ENCODE data around the gene DCN.
A peak's percentile ranks its signal among the peaks of the same experiment; 100 is the strongest.

The DCN gene

DNA sequence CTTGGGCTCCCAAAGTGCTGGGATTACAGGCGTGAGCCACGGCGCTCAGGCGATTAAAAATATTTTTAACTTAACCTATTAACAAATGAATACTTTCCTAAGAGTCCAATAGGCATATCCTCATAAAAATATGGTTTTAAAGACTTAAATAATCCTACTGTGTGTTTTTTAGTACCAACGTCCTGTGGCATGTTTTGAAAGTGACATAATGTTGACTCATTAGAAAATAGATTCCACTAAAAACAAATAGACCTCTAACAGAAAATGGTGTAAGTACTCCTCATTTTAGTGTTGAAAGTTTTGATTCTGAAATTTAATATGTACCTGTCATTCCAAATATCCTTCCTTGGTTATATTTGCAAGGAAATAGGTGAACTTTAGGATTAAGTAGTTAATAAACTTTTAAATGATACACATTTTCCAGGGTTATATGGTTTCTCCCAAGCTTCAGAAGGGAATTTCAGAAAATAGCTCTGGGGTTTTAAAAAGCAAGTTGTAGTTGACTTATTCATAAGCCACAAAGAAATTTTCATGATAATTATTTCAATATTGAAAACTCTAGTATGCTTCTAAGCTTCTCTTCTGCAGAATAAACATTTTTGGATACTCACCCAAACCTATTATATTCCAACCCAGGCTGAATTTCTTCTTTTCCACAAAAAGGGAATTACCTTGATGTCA, 59.2 kb downstream of the DCN start:
- H3K4me1 ChIP-seq (ENCODE audit: control insufficient read depth, insufficient read depth, low read depth, low read length) = no peaks in the 10 kb centered on the region
- DNase-seq = no peak
- H2BK5ac ChIP-seq (ENCODE audit: low read depth, low read length, poor library complexity, severe bottlenecking) = no peak overlapping the region
- no peaks in the 10 kb centered on the region for H3K9me3 ChIP-seq (ENCODE audit: control insufficient read depth, low read length)
- no peak overlapping the region for H2BK15ac ChIP-seq (ENCODE audit: low read depth, poor library complexity, severe bottlenecking)
- H3K4me2 ChIP-seq (ENCODE audit: low read length, poor library complexity, severe bottlenecking) = no peak overlapping the region
- H2BK12ac ChIP-seq (ENCODE audit: low read length in 2 of 2) = no peak overlapping the region
- no peak overlapping the region for H3K4ac ChIP-seq (ENCODE audit: low read depth in 1 of 2, low read length in 2 of 2)
- no peak overlapping the region for H2AFZ ChIP-seq (ENCODE audit: low read depth, low read length)
- no peak overlapping the region for H3K14ac ChIP-seq (ENCODE audit: low read length in 2 of 2)
- no peak overlapping the region for H4K91ac ChIP-seq (ENCODE audit: low read length)
- H3K9ac ChIP-seq (ENCODE audit: low read length) = no peak overlapping the region
- H4K8ac ChIP-seq (ENCODE audit: low read length) = no peak overlapping the region
- H2AK5ac ChIP-seq (ENCODE audit: low read length, severe bottlenecking) = no peak overlapping the region
- H3K27me3 ChIP-seq (ENCODE audit: control insufficient read depth in 1 of 2, insufficient read depth in 1 of 2, low read length in 2 of 2) = no peaks in the 10 kb centered on the region
- no peak overlapping the region for H2BK120ac ChIP-seq (ENCODE audit: low read depth, low read length)
- no peak overlapping the region for H3K4me3 ChIP-seq (ENCODE audit: insufficient read depth in 1 of 2, low read depth in 1 of 2, low read length in 2 of 2)
- no peak overlapping the region for H3K27ac ChIP-seq (ENCODE audit: low read length, poor library complexity, severe bottlenecking)
- H3K36me3 ChIP-seq (ENCODE audit: control insufficient read depth in 1 of 2, insufficient read depth in 2 of 2, low read depth in 1 of 2, low read length in 2 of 2) = no peaks in the 10 kb centered on the region
- no peaks in the 10 kb centered on the region for H3K79me1 ChIP-seq (replicated peaks; ENCODE audit: low read length, poor library complexity, severe bottlenecking)
- no peak overlapping the region for H3K18ac ChIP-seq (ENCODE audit: low read depth in 1 of 2, low read length in 2 of 2)
- WGBS = no CpG with 5 or more reads among the region's 5 CpGs
- no peak overlapping the region for H3K23ac ChIP-seq (ENCODE audit: low read length in 2 of 2)

- H2BK120ac ChIP-seq (ENCODE audit: low read depth, low read length) = no peak overlapping the region
- H3K23ac ChIP-seq (ENCODE audit: low read length in 2 of 2) = no peak overlapping the region
- no peaks in the 10 kb centered on the region for H3K27me3 ChIP-seq (ENCODE audit: control insufficient read depth in 1 of 2, insufficient read depth in 1 of 2, low read length in 2 of 2)
- no peak for DNase-seq
- H3K4ac ChIP-seq (ENCODE audit: low read depth in 1 of 2, low read length in 2 of 2) = no peak overlapping the region
- no peak overlapping the region for H3K18ac ChIP-seq (ENCODE audit: low read depth in 1 of 2, low read length in 2 of 2)
- no peak overlapping the region for H3K4me3 ChIP-seq (ENCODE audit: insufficient read depth in 1 of 2, low read depth in 1 of 2, low read length in 2 of 2)
- no peak overlapping the region for H4K91ac ChIP-seq (ENCODE audit: low read length)
- H2BK15ac ChIP-seq (ENCODE audit: low read depth, poor library complexity, severe bottlenecking) = no peak overlapping the region
- H2AFZ ChIP-seq (ENCODE audit: low read depth, low read length) = peak overlapping the region; percentile 63
- H3K14ac ChIP-seq (ENCODE audit: low read length in 2 of 2) = no peak overlapping the region
- no peak overlapping the region for H2AK5ac ChIP-seq (ENCODE audit: low read length, severe bottlenecking)
- H2BK12ac ChIP-seq (ENCODE audit: low read length in 2 of 2) = no peak overlapping the region
- H3K36me3 ChIP-seq (ENCODE audit: control insufficient read depth in 1 of 2, insufficient read depth in 2 of 2, low read depth in 1 of 2, low read length in 2 of 2) = no peaks in the 10 kb centered on the region
- no peak overlapping the region for H3K27ac ChIP-seq (ENCODE audit: low read length, poor library complexity, severe bottlenecking)
- H3K4me1 ChIP-seq (ENCODE audit: control insufficient read depth, insufficient read depth, low read depth, low read length) = no peaks in the 10 kb centered on the region
- no peak overlapping the region for H3K9ac ChIP-seq (ENCODE audit: low read length)
- no peaks in the 10 kb centered on the region for H3K79me1 ChIP-seq (replicated peaks; ENCODE audit: low read length, poor library complexity, severe bottlenecking)
- H3K4me2 ChIP-seq (ENCODE audit: low read length, poor library complexity, severe bottlenecking) = no peak overlapping the region
- H2BK5ac ChIP-seq (ENCODE audit: low read depth, low read length, poor library complexity, severe bottlenecking) = no peak overlapping the region
- no peak overlapping the region for H4K8ac ChIP-seq (ENCODE audit: low read length)
- H3K9me3 ChIP-seq (ENCODE audit: control insufficient read depth, low read length) = no peaks in the 10 kb centered on the region
Measured at GRCh38 chr12:91120781-91121180, 61.8 kb downstream of the DCN start.

- Histone ChIP-seq H3K27me3 (ENCODE audit: control insufficient read depth in 1 of 2, insufficient read depth in 1 of 2, low read length in 2 of 2) (no peaks in the 10 kb centered on the region), H3K36me3 (ENCODE audit: control insufficient read depth in 1 of 2, insufficient read depth in 2 of 2, low read depth in 1 of 2, low read length in 2 of 2) (no peaks in the 10 kb centered on the region), H3K23ac (ENCODE audit: low read length in 2 of 2) (no peak overlapping the region), H4K8ac (ENCODE audit: low read length) (no peak overlapping the region), H2BK120ac (ENCODE audit: low read depth, low read length) (no peak overlapping the region), H3K9me3 (ENCODE audit: control insufficient read depth, low read length) (no peaks in the 10 kb centered on the region), H3K79me1 (replicated peaks; ENCODE audit: low read length, poor library complexity, severe bottlenecking) (no peaks in the 10 kb centered on the region), H3K27ac (ENCODE audit: low read length, poor library complexity, severe bottlenecking) (no peak overlapping the region), H2BK12ac (ENCODE audit: low read length in 2 of 2) (no peak overlapping the region), H2AFZ (ENCODE audit: low read depth, low read length) (no peak overlapping the region), H3K4me3 (ENCODE audit: insufficient read depth in 1 of 2, low read depth in 1 of 2, low read length in 2 of 2) (no peak overlapping the region), H3K9ac (ENCODE audit: low read length) (no peak overlapping the region), H2BK5ac (ENCODE audit: low read depth, low read length, poor library complexity, severe bottlenecking) (no peak overlapping the region), H2BK15ac (ENCODE audit: low read depth, poor library complexity, severe bottlenecking) (no peak overlapping the region), H3K4me1 (ENCODE audit: control insufficient read depth, insufficient read depth, low read depth, low read length) (no peaks in the 10 kb centered on the region), H3K4ac (ENCODE audit: low read depth in 1 of 2, low read length in 2 of 2) (no peak overlapping the region), H4K91ac (ENCODE audit: low read length) (no peak overlapping the region), H3K14ac (ENCODE audit: low read length in 2 of 2) (no peak overlapping the region), H3K18ac (ENCODE audit: low read depth in 1 of 2, low read length in 2 of 2) (no peak overlapping the region), H3K4me2 (ENCODE audit: low read length, poor library complexity, severe bottlenecking) (no peak overlapping the region), H2AK5ac (ENCODE audit: low read length, severe bottlenecking) (no peak overlapping the region)
- WGBS = no CpG with 5 or more reads among the region's 1 CpG
- DNase-seq = peak; percentile 57
Measured at GRCh38 chr12:91119089-91119488, 63.5 kb downstream of the DCN start.

DNA sequence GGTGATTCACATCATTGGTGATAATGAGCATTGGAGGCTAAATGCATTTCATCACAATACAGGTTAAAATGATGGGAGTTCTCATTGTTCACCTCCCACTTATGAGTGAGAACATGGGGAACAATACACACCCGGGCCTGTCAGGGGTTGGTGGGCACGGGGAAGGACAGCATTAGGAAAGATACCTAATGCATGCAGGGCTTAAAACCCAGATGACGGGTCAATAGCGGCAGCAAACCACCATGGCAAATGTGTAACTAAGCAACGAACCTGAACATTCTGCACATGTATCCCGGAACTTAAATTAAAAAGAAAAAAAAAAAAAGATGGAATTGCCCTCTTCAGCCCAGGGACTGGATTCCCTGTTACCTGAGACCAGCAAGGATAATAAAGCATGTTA, 69.0 kb downstream of the DCN start:
- WGBS = 98% methylated on average over 6 of the region's 6 CpGs
- Histone ChIP-seq H3K4ac (ENCODE audit: low read depth in 1 of 2, low read length in 2 of 2) (no peak overlapping the region), H3K18ac (ENCODE audit: low read depth in 1 of 2, low read length in 2 of 2) (no peak overlapping the region)

More for the DNA sequence above, 69.0 kb downstream of the DCN start:
- no peak overlapping the region for H2AFZ ChIP-seq (ENCODE audit: low read depth, low read length)
- no peak overlapping the region for H3K4me2 ChIP-seq (ENCODE audit: low read length, poor library complexity, severe bottlenecking)
- no peak overlapping the region for H4K91ac ChIP-seq (ENCODE audit: low read length)
- no peak overlapping the region for H3K23ac ChIP-seq (ENCODE audit: low read length in 2 of 2)
- H3K36me3 ChIP-seq (ENCODE audit: control insufficient read depth in 1 of 2, insufficient read depth in 2 of 2, low read depth in 1 of 2, low read length in 2 of 2) = no peaks in the 10 kb centered on the region
- H2BK12ac ChIP-seq (ENCODE audit: low read length in 2 of 2) = peak overlapping the region in 1 of 2 experiments; percentile 7
- no peak overlapping the region for H2BK120ac ChIP-seq (ENCODE audit: low read depth, low read length)
- no peak overlapping the region for H3K14ac ChIP-seq (ENCODE audit: low read length in 2 of 2)
- H2BK5ac ChIP-seq (ENCODE audit: low read depth, low read length, poor library complexity, severe bottlenecking) = no peak overlapping the region
- no peak overlapping the region for H2BK15ac ChIP-seq (ENCODE audit: low read depth, poor library complexity, severe bottlenecking)
- H2AK5ac ChIP-seq (ENCODE audit: low read length, severe bottlenecking) = no peak overlapping the region
- H3K4me3 ChIP-seq (ENCODE audit: insufficient read depth in 1 of 2, low read depth in 1 of 2, low read length in 2 of 2) = no peak overlapping the region
- H3K79me1 ChIP-seq (replicated peaks; ENCODE audit: low read length, poor library complexity, severe bottlenecking) = no peaks in the 10 kb centered on the region
- no peak overlapping the region for H3K27ac ChIP-seq (ENCODE audit: low read length, poor library complexity, severe bottlenecking)
- no peak overlapping the region for H4K8ac ChIP-seq (ENCODE audit: low read length)
- H3K9ac ChIP-seq (ENCODE audit: low read length) = no peak overlapping the region
- DNase-seq = no peak
- H3K4me1 ChIP-seq (ENCODE audit: control insufficient read depth, insufficient read depth, low read depth, low read length) = no peaks in the 10 kb centered on the region
- H3K9me3 ChIP-seq (ENCODE audit: control insufficient read depth, low read length) = no peaks in the 10 kb centered on the region
- no peaks in the 10 kb centered on the region for H3K27me3 ChIP-seq (ENCODE audit: control insufficient read depth in 1 of 2, insufficient read depth in 1 of 2, low read length in 2 of 2)
